Astrocyte (in vitro differentiated cells and primary cell): ENCODE results near the gene AXL. TPM values are rescaled to one million over a fixed set of nuclear protein-coding genes. Genes with fewer than 3 reads are reported as not detected.
A peak's percentile ranks its signal among the peaks of the same experiment; 100 is the strongest.

Experiments
- DNase-seq: peaks from one replicate; pipeline ENCODE4 v3.0.0-alpha.2; 2010; ENCODE audit warnings: low read depth
- FAIRE-seq: peaks from 2 replicates; lab custom pipeline; 2011; peaks lifted over from hg19 to GRCh38; lab: Jason Lieb, UNC
- H2AFZ ChIP-seq: 2 replicates; pipeline ENCODE4 v1.6.0; 2012; ENCODE audit warnings: low read depth, low read length, inconsistent platforms
- H3K27ac ChIP-seq: 2 replicates; pipeline ENCODE4 v1.5.1; 2011; ENCODE audit warnings: low read depth, low read length, inconsistent platforms
- H3K27me3 ChIP-seq: 2 replicates; pipeline ENCODE4 v1.6.0; 2011; ENCODE audit warnings: low read length, inconsistent platforms; ENCODE audit not compliant: insufficient read depth
- H3K36me3 ChIP-seq: 2 replicates; pipeline ENCODE4 v1.5.1; 2011; ENCODE audit warnings: low read length, inconsistent platforms; ENCODE audit not compliant: insufficient read depth
- H3K4me1 ChIP-seq: 2 replicates; pipeline ENCODE4 v1.5.1; 2011; ENCODE audit warnings: low read length, inconsistent platforms; ENCODE audit not compliant: insufficient read depth
- H3K4me2 ChIP-seq: 2 replicates; pipeline ENCODE4 v1.6.0; 2012; ENCODE audit warnings: low read length, inconsistent platforms
- H3K4me3 ChIP-seq: 2 replicates; pipeline ENCODE4 v1.5.1; 2011; ENCODE audit warnings: low read depth, mild to moderate bottlenecking, low read length, inconsistent platforms; ENCODE audit not compliant: insufficient read depth
- H3K79me2 ChIP-seq: 2 replicates; pipeline ENCODE4 v1.6.0; 2012; ENCODE audit warnings: mild to moderate bottlenecking, low read length, inconsistent platforms; ENCODE audit not compliant: insufficient read depth
- H3K9ac ChIP-seq: 2 replicates; pipeline ENCODE4 v1.6.0; 2012; ENCODE audit warnings: mild to moderate bottlenecking, low read length, inconsistent platforms
- H3K9me3 ChIP-seq: 2 replicates; pipeline ENCODE4 v1.5.1; 2012; ENCODE audit warnings: low read depth, mild to moderate bottlenecking, low read length, inconsistent platforms; ENCODE audit not compliant: insufficient read depth
- H4K20me1 ChIP-seq: 2 replicates; pipeline ENCODE4 v1.6.0; 2012; ENCODE audit warnings: low read length, inconsistent platforms; ENCODE audit not compliant: insufficient read depth
- H3K27ac Mint-ChIP-seq: one replicate; pipeline ENCODE4 v1.8.0; 2021; ENCODE audit warnings: mild to moderate bottlenecking, mixed read lengths; ENCODE audit not compliant: unreplicated experiment
- H3K27me3 Mint-ChIP-seq: one replicate; pipeline ENCODE4 v1.8.0; 2021; ENCODE audit warnings: low read depth, mixed read lengths; ENCODE audit not compliant: unreplicated experiment
- H3K36me3 Mint-ChIP-seq: one replicate; pipeline ENCODE4 v1.8.0; 2021; ENCODE audit warnings: low read depth, mixed read lengths; ENCODE audit not compliant: unreplicated experiment
- H3K4me1 Mint-ChIP-seq: one replicate; pipeline ENCODE4 v1.8.0; 2021; ENCODE audit warnings: low read depth, mixed read lengths; ENCODE audit not compliant: unreplicated experiment
- H3K4me3 Mint-ChIP-seq: one replicate; pipeline ENCODE4 v1.8.0; 2021; ENCODE audit warnings: mild to moderate bottlenecking, moderate library complexity, mixed read lengths; ENCODE audit not compliant: unreplicated experiment
- H3K9me3 Mint-ChIP-seq: one replicate; pipeline ENCODE4 v1.8.0; 2021; ENCODE audit warnings: mild to moderate bottlenecking, mixed read lengths; ENCODE audit not compliant: unreplicated experiment
- EZH2 ChIP-seq: IDR thresholded peaks from 2 replicates; pipeline ENCODE4 v1.6.1; 2012; ENCODE audit warnings: mild to moderate bottlenecking, low read length, inconsistent platforms; ENCODE audit not compliant: insufficient read depth
- total RNA-seq: library from RNA; stranded (reverse); gene quantifications from 2 replicates; pipeline ENCODE4 v1.2.1, GENCODE V29; 2021
- TF ChIP-seq, protein P1 (sequence below): IDR thresholded peaks from 2 replicates; pipeline ENCODE4 v1.5.1; 2011; ENCODE audit warnings: low read depth, mild to moderate bottlenecking, inconsistent platforms, low read length, moderate library complexity; ENCODE audit not compliant: insufficient read depth

Gene AXL
- total RNA-seq, 1 donor from 2014 or later, result 156 TPM

- peaks cover 27% of the 10 kb centered on the region for H3K4me1 ChIP-seq
- FAIRE-seq, result peak; percentile 79
- peaks cover 58% of the 10 kb centered on the region for H3K79me2 ChIP-seq
- TF ChIP-seq, protein P1, sequence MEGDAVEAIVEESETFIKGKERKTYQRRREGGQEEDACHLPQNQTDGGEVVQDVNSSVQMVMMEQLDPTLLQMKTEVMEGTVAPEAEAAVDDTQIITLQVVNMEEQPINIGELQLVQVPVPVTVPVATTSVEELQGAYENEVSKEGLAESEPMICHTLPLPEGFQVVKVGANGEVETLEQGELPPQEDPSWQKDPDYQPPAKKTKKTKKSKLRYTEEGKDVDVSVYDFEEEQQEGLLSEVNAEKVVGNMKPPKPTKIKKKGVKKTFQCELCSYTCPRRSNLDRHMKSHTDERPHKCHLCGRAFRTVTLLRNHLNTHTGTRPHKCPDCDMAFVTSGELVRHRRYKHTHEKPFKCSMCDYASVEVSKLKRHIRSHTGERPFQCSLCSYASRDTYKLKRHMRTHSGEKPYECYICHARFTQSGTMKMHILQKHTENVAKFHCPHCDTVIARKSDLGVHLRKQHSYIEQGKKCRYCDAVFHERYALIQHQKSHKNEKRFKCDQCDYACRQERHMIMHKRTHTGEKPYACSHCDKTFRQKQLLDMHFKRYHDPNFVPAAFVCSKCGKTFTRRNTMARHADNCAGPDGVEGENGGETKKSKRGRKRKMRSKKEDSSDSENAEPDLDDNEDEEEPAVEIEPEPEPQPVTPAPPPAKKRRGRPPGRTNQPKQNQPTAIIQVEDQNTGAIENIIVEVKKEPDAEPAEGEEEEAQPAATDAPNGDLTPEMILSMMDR, result no peak
- TF ChIP-seq EZH2, result no peak
- Mint-ChIP-seq H3K27ac (peak within 1 kb of the TSS; percentile 99), H3K27me3 (no peaks in the 10 kb centered on the region), H3K4me3 (peak within 1 kb of the TSS; percentile 88), H3K4me1 (peaks cover 21% of the 10 kb centered on the region), H3K9me3 (no peaks in the 10 kb centered on the region), H3K36me3 (peaks cover 11% of the 10 kb centered on the region)
- H2AFZ ChIP-seq, result peak within 1 kb of the TSS; percentile 54
- H3K36me3 ChIP-seq, result peaks cover 33% of the 10 kb centered on the region
- peak within 1 kb of the TSS; percentile 99 for H3K9ac ChIP-seq
- peaks cover 33% of the 10 kb centered on the region for H4K20me1 ChIP-seq
- no peaks in the 10 kb centered on the region for H3K9me3 ChIP-seq
- H3K4me2 ChIP-seq, result peak within 1 kb of the TSS; percentile 99
- peak; percentile 100 for DNase-seq
- peak within 1 kb of the TSS; percentile 98 for H3K27ac ChIP-seq
- H3K4me3 ChIP-seq, result peak within 1 kb of the TSS; percentile 87
- no peaks in the 10 kb centered on the region for H3K27me3 ChIP-seq
These were observed 45.0 kb downstream of the AXL start, which contains the start of gene HNRNPUL1 for GRCh38 chr19:41263850-41264580. Gene HNRNPUL1 (plus strand): TSS chr19:41264372. CDS start chr19:41264504, 132 bp downstream.

DNA sequence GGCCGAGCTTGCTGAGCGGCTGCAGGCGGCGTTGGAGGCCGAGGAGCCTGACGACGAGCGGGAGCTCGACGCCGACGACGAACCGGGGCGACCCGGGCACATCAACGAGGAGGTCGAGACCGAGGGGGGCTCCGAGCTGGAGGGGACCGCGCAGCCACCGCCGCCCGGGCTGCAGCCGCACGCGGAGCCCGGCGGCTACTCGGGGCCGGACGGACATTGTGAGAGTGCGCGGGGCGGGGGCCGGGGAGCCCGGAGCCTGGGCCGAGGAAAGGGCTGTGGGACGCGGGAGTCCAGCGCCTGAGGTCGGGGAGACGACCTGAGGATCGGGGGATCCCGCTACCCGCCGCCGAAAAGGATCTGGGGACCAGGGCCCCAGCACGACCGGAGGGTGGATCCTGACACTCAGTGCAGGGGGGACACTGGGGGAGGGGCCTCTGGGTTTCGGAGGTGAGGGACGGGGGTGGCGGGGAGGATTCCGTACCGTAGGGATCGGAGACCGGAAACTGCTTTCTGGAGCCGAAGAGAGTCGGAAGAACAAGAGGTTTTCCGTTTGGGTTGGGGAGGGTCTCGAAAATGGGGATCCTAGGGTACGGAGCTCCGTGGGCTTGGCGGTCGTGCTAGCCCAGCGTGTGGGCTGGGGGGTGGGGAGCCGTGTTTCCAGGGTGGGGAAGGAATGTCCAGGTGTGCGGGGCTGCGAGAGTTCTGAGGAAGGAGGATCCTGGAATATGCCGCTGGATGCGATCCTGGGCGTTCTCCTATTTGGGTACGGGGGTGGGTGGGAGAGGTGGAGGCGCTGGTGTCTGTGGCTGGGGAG, 45.8 kb downstream of the AXL start:
- Histone ChIP-seq H3K79me2 (peaks cover 60% of the 10 kb centered on the region), H3K4me3 (peak overlapping the region; percentile 87), H3K27ac (peak overlapping the region; percentile 98), H3K4me2 (peak overlapping the region; percentile 99), H4K20me1 (peaks cover 40% of the 10 kb centered on the region), H3K4me1 (peaks cover 27% of the 10 kb centered on the region), H3K27me3 (no peaks in the 10 kb centered on the region), H3K9me3 (no peaks in the 10 kb centered on the region), H3K36me3 (peaks cover 35% of the 10 kb centered on the region), H3K9ac (peak overlapping the region; percentile 99), H2AFZ (peak overlapping the region; percentile 54)
- FAIRE-seq, result no peak
- Mint-ChIP-seq H3K27ac (peak overlapping the region; percentile 99), H3K36me3 (peaks cover 7% of the 10 kb centered on the region), H3K9me3 (no peaks in the 10 kb centered on the region), H3K4me1 (peaks cover 21% of the 10 kb centered on the region), H3K27me3 (no peaks in the 10 kb centered on the region), H3K4me3 (peak overlapping the region; percentile 88)
- peak; percentile 8 for DNase-seq
- TF ChIP-seq, protein P1, result no peak
- TF ChIP-seq EZH2, result no peak
